Cardiac fibroblast (primary cell): ENCODE results near the gene CBX6.
A peak's percentile ranks its signal among the peaks of the same experiment; 100 is the strongest.

Source experiments
- DNase-seq, 2 donors: peaks; one replicate each; pipeline versions ENCODE4 v3.0.0 to v3.0.0-alpha.2; 2010; ENCODE audit warnings: low read depth in 2 of 2
- H3K4me3 ChIP-seq, 2 donors: replicated peaks in 1 of 2; 1 replicate in 1 of 2; 2 replicates in 1 of 2; pipeline ENCODE4 v1.5.1; 2011; ENCODE audit warnings: low read depth in 2 of 2, low read length in 2 of 2, mild to moderate bottlenecking in 2 of 2, moderate library complexity in 1 of 2
- CTCF ChIP-seq: IDR thresholded peaks from one replicate; pipeline ENCODE4 v1.5.1; 2011; ENCODE audit warnings: low read depth, mild to moderate bottlenecking, low read length, inconsistent platforms

Gene CBX6

GRCh38 chr22:38868886-38869381 is 3.1 kb downstream of the CBX6 start:
- peak; percentile 89 for TF ChIP-seq CTCF
- DNase-seq: peak; percentile 71 to 72
- H3K4me3 ChIP-seq: no peak overlapping the region

- DNase-seq: no peak
- no peak for TF ChIP-seq CTCF
- H3K4me3 ChIP-seq: no peak overlapping the region
Observed at GRCh38 chr22:38868286-38868721, 3.7 kb downstream of the CBX6 start.

GRCh38 chr22:38867471-38868285 is 4.3 kb downstream of the CBX6 start:
- no peak for DNase-seq
- H3K4me3 ChIP-seq: no peak overlapping the region
- TF ChIP-seq CTCF: no peak

- no peak for TF ChIP-seq CTCF
- H3K4me3 ChIP-seq: no peak overlapping the region
- no peak for DNase-seq
Observed at GRCh38 chr22:38867124-38867455, 4.9 kb downstream of the CBX6 start.

DNA sequence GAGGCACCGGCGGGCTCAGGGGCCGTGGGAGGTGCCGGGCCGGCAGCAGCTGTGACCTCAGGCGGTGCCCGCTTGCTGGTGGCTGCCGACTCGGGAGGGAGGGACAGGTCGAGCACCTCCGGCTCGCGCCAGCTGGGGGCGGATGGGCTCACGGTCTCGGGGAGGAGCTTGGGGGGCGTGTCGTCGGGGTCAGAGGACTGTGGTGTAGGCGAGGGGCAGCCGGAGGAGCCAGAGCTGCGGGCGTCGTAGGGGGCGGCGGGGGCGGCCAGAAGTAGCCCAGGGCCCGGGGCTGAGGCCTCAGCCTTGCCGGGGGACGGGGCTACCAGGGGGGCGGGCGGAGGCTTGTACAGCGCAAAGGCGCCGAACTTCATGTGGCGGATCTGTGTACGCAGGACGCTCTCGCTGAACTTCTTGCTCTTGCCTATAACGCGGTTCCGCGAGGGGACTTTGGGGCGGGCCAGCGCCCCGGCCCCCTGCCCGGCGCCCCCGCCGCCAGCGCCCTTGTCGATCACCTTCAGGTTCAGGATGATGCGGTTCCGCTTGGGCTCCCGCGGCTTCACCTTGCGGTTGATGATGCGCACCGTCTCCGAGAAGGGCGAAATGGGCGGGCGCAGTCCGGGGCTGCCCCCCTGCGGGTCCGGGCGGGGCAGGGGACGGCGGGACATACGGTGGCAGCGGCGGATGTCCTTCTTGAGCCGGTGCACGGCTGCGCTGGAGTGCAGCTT is 5.5 kb downstream of the CBX6 start:
- no peak overlapping the region for H3K4me3 ChIP-seq
- TF ChIP-seq CTCF: no peak
- no peak for DNase-seq

DNA sequence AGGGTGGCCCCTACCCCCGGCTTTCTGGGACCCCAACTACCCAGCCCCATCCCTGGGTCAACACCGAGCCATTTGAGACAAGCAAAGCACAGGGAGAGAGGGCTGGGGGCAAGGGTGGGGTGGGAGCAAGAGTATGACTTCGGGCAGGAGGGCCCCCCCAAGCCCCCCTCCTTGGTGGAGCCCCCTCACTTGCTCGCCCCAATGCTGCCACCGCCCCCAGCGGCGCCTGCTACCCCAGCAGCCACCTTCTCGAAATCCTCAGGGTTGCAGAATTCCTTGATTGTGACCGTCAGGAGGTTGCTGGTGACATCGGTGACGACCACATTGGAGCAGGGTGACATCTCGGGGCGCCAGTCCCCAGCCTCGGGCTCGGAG is 6.0 kb downstream of the CBX6 start:
- TF ChIP-seq CTCF: no peak
- H3K4me3 ChIP-seq: no peak overlapping the region
- DNase-seq: no peak
